Lower leg skin (tissue), 3 donors: Measurements from ENCODE around the gene BAHCC1.

Experiments
- CTCF ChIP-seq, 3 donors: fragments of 450-650 bp; IDR thresholded peaks; one replicate each; pipeline ENCODE4 v1.5.1; 2016; ENCODE audit warnings: antibody characterized with exemption in 3 of 3, mild to moderate bottlenecking in 3 of 3, moderate library complexity in 2 of 3
- POLR2A ChIP-seq, 2 donors: fragments of 450-650 bp; IDR thresholded peaks; one replicate each; pipeline ENCODE4 v1.6.1; 2016 to 2017; ENCODE audit warnings: antibody characterized with exemption in 2 of 2, mild to moderate bottlenecking in 1 of 2, moderate library complexity in 1 of 2

GRCh38 chr17:81365148-81365600 is 30.1 kb upstream of the BAHCC1 start:
- TF ChIP-seq CTCF (IDR thresholded peaks at IDR 0.05) = no peak
- TF ChIP-seq POLR2A (IDR thresholded peaks at IDR 0.05) = no peak
